Stimulated activated naive B cell treated with anti-CD40 and anti-IgM and Interleukin-4, amounts not matched to agents 10 μg/mL and 1 μg/mL and 100 μg/mL, for 72 hours (primary cell): ENCODE measurements around the gene DOLPP1.
"Not testable (repeated sequence)": the region's sequence is repeated elsewhere in the genome, so short reads cannot be mapped to it uniquely, and the experiment has no call there.

Source experiments
- ATAC-seq, 2 donors: fragments of 150-1000 bp; cut with Tn5 transposase; replicated peaks; 2 replicates each; pipeline ENCODE4 v1.10.0; 2021; ENCODE audit warnings: moderate library complexity in 1 of 2
- DNase-seq: peaks from one replicate; pipeline ENCODE4 v3.0.0; 2021
- H3K27ac Mint-ChIP-seq: one replicate; pipeline ENCODE4 v1.8.0; 2022; ENCODE audit warnings: mild to moderate bottlenecking, mixed read lengths
- H3K27me3 Mint-ChIP-seq, 2 donors: one replicate each; pipeline ENCODE4 v1.8.0; 2022; ENCODE audit warnings: mixed read lengths in 2 of 2
- H3K36me3 Mint-ChIP-seq, 2 donors: one replicate each; pipeline ENCODE4 v1.8.0; 2022; ENCODE audit warnings: mixed read lengths in 2 of 2, mild to moderate bottlenecking in 1 of 2
- H3K4me1 Mint-ChIP-seq, 2 donors: one replicate each; pipeline ENCODE4 v1.8.0; 2022; ENCODE audit warnings: mixed read lengths in 2 of 2, mild to moderate bottlenecking in 1 of 2
- H3K4me3 Mint-ChIP-seq, 2 donors: one replicate each; pipeline ENCODE4 v1.8.0; 2022; ENCODE audit warnings: mild to moderate bottlenecking in 2 of 2, mixed read lengths in 2 of 2, moderate library complexity in 1 of 2
- H3K9me3 Mint-ChIP-seq, 2 donors: one replicate each; pipeline ENCODE4 v1.8.0; 2022; ENCODE audit warnings: mixed read lengths in 2 of 2, mild to moderate bottlenecking in 1 of 2

The DOLPP1 gene, protein sequence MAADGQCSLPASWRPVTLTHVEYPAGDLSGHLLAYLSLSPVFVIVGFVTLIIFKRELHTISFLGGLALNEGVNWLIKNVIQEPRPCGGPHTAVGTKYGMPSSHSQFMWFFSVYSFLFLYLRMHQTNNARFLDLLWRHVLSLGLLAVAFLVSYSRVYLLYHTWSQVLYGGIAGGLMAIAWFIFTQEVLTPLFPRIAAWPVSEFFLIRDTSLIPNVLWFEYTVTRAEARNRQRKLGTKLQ

DNA sequence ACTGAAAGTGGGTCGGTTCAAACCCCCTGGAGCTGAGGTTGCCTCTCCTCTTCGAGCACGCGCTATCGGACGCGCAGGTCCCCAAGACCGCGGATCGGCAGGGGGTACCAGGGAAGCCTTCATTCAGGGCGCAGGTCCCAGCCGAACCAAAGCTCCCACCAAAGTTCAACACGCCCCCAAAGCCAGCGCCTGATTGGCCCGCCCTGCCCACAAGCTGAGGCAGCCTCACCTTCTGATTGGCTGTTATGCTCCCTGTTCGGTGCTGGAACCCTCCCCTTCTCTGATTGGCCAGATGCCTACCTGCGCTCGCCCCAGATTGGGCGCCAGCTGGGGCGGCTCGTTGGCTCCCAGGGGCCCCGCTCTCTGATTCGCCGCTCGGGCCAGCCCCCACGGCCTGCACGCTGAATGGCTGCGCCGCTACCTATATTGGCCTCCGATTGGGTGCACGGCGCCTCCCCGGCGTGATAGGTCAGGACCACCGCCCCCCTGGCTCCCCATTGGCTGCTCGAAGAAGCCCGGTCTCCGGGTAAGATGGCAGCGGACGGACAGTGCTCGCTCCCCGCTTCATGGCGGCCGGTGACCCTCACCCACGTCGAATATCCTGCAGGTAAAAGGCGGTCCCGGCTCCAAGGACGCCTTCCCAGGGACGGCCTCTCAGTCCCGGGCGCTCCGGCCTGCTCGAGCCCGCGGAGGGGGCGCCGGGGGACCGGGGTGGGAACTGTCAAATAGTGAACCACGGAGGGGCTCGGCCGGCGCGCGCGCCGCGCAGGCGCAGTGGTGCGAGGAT lies at the start of gene DOLPP1:
DOLPP1 (plus strand) TSS at position 511 of the 787 bp plus-strand sequence; CDS start at position 532, 21 bp downstream.
- H3K36me3 Mint-ChIP-seq, result peaks cover 5 to 11% of the 10 kb centered on the region in 2 donors
- H3K27me3 Mint-ChIP-seq, result no peaks in the 10 kb centered on the region
- DNase-seq (peak; percentile 99), ATAC-seq (peak; percentile 96)
- H3K9me3 Mint-ChIP-seq, result no peaks in the 10 kb centered on the region
- peak within 1 kb of the TSS; percentile 92 to 95 for H3K4me3 Mint-ChIP-seq
- H3K27ac Mint-ChIP-seq, result peak within 1 kb of the TSS; percentile 94
- H3K4me1 Mint-ChIP-seq, result peaks cover 20 to 38% of the 10 kb centered on the region in 2 donors

DNA sequence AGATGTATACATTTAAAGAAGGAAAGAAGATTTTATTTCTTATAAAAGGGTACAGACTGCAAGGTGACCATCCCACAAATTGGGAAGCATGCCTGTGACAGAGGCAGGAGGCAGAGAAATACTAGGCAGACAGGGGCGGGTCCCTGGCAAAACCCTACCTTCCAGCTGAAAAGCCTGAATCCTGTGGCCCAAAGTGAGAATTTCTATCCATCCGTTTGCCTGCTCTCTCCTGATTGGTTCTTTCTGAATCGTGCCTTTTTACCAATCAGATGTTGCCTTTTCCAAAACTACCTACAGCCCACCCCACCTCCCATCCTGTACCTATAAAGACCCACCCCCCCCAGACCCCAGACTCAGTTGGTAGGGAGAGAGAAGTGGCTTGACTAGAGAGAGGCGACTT lies 49.4 kb upstream of the DOLPP1 start:
- Mint-ChIP-seq H3K9me3 (no peaks in the 10 kb centered on the region), H3K4me3 (no peak overlapping the region), H3K27ac (no peak overlapping the region), H3K36me3 (no peaks in the 10 kb centered on the region), H3K27me3 (no peaks in the 10 kb centered on the region), H3K4me1 (peaks cover 11 to 26% of the 10 kb centered on the region in 2 donors)
- no peak for DNase-seq
- ATAC-seq, result no peak

DNA sequence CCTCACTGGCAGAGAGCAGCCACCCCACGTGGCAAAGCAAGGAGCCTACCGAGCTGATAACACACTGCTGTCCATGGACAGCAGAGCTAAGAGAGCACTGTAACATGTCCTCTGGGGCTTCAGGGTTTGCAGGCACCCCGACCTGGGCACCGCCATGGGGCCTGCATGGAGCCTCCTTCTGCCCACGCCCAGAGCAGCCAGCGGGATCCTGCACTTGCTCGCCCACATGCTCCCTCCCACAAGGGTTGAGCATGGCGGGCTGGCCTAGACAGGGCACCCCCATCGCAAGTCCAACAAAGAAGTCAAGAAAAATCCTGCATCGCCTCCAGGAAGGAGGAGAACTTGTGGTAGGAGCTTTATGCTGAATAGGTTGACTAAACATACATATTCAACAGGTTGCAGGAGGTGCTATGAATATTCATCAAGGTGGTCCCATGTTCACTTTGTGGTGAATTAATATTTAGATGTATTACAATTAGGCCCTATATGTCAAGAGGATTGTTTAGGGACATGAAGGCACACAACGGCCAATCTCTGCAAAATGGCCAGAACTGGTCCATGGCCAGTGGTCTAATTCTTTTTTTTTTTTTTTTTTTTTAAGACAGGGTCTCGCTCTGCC lies 48.3 kb upstream of the DOLPP1 start:
- H3K36me3 Mint-ChIP-seq, result no peaks in the 10 kb centered on the region
- ATAC-seq (no peak), DNase-seq (no peak)
- H3K4me3 Mint-ChIP-seq, result no peak overlapping the region
- H3K27ac Mint-ChIP-seq, result no peak overlapping the region
- no peaks in the 10 kb centered on the region for H3K27me3 Mint-ChIP-seq
- H3K4me1 Mint-ChIP-seq, result peaks cover 15 to 26% of the 10 kb centered on the region in 2 donors
- no peaks in the 10 kb centered on the region for H3K9me3 Mint-ChIP-seq

DNA sequence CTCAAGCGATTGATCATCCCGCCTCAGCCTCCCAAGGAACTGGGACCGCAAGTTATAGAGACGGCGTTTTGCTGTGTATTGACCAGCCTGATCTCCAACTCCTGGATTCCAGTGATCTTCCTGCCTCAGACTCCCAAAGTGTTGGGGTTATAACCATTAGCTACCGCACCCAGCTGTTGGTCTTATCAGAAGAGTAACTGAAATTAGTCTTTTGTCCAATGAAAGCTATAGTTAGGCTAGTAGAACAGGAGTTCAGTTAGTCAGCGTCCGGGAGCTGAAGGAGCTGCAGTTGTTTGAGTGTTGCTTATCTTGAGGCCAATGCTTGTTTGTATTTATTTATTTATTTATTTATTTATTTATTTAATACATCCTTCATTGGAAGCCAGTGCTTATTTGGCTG lies 47.7 kb upstream of the DOLPP1 start:
- H3K27ac Mint-ChIP-seq, result peak overlapping the region; percentile 31
- ATAC-seq (no peak), DNase-seq (no peak)
- H3K4me1 Mint-ChIP-seq, result peaks cover 20 to 31% of the 10 kb centered on the region in 2 donors
- no peaks in the 10 kb centered on the region for H3K9me3 Mint-ChIP-seq
- H3K36me3 Mint-ChIP-seq, result no peaks in the 10 kb centered on the region
- no peaks in the 10 kb centered on the region for H3K27me3 Mint-ChIP-seq
- H3K4me3 Mint-ChIP-seq, result no peak overlapping the region

DNA sequence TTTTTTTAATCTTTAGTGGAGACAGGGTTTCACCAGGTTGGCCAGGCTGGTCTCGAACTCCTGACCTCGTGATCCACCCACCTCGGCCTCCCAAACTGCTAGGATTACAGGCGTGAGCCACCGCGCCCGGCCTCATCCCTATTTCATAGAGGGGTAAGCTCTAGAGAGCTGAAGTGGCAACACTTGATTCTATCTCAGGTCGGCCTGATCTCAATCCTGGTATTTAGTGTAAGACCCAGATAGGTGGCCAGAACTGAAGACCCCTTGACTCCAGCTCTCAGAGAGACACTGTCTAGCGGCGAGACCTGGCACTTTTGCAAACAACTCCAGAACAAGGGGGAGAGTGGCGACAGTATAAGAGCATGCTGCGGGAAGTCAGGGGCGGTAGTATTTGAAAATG lies 45.1 kb upstream of the DOLPP1 start:
- Mint-ChIP-seq H3K4me1 (peaks cover 19 to 38% of the 10 kb centered on the region in 2 donors), H3K27ac (peak overlapping the region; percentile 95), H3K4me3 (peak overlapping the region; percentile 89 to 90)
- H3K9me3 Mint-ChIP-seq, DNase-seq, H3K27me3 Mint-ChIP-seq, H3K36me3 Mint-ChIP-seq: not testable (repeated sequence)
- ATAC-seq, result peak; percentile 12 to 22

DNA sequence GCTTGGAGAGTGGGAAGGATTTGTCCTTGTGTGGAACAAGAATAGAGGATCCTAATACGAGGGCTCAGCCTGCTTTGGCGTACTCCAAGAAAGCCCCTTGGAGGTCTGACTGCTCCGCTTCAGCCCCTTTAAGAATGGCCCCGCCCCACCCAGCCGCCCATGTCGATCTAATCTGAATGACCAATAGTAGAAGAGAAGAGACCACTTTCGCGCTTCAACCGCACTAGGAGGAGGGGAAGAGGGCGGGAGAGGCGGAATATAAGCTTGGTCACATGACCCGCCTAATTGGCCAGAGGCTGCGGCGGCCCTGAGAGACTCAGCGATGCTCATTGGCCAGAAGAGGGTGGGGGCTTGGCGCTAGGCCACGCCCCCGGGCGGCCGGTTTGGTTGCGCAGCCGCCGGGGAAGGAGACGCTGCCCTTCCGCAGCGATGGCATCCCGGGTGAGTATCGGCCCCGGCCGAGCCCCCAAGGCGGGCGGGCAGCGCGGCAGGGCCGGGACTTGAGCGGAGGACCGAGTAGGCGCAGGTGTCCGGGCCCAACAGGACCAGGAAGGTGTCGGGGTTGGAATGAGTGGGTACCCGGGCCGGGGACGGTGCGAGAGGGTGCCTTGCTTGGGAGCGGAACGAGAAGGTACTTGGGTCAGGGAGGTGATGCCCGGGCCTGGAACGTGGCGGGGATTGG lies 44.5 kb upstream of the DOLPP1 start, which contains the start of gene MIGA2:
MIGA2 (plus strand) TSS at position 386 of the 682 bp plus-strand sequence. CDS start 3,969 bp downstream, outside the sequence.
- H3K9me3 Mint-ChIP-seq, result no peaks in the 10 kb centered on the region
- H3K4me1 Mint-ChIP-seq, result peaks cover 19 to 38% of the 10 kb centered on the region in 2 donors
- H3K27me3 Mint-ChIP-seq, result no peaks in the 10 kb centered on the region
- peaks cover 7 to 9% of the 10 kb centered on the region in 2 donors for H3K36me3 Mint-ChIP-seq
- peak; percentile 95 for DNase-seq
- H3K27ac Mint-ChIP-seq, result peak within 1 kb of the TSS; percentile 95
- ATAC-seq, result peak; percentile 98
- H3K4me3 Mint-ChIP-seq, result peak within 1 kb of the TSS; percentile 89 to 90

DNA sequence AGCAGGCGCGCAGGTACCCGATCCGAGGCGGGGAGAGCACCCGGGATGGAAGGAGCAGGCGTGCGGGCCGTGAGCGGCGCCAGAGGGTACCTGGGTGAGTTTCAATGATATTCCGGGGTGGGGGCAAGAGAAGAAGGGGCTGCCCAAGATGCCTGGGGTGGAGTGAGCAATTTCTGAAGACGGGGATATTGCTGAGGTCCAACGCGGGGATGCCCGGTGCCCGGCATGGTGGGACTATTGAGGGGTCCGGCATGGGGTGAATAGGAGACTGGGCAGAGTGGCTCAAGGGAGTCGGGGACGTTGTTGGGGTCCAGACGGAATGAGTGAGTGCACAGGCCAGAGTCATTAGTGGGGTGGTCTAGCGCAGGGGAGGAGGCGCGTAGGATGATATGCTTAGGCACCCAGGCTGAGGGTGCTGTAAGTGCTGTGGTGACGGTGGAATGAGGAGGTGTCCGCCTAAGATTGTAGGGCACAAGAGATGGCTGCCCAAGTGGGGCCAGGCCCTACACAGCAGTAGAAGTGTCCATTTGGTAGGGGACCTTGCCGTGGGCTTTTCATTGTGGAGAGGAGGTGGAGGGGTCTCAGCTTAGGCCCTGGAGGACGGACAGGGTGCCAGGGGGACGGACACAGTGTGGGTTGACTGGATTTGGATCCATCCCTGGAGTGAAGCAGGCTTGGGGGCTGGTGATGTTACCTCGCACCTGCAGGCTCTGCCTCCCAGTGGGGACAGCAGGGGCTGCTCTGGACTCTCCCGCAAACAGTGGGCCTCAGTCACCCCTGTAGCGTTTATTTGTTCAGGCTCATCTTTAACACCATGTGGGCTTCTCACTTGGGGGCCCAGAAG lies 43.8 kb upstream of the DOLPP1 start:
- no peak for ATAC-seq
- peak overlapping the region; percentile 95 for H3K27ac Mint-ChIP-seq
- H3K36me3 Mint-ChIP-seq, result peaks cover 13 to 14% of the 10 kb centered on the region in 2 donors
- H3K4me3 Mint-ChIP-seq, result peak overlapping the region; percentile 89 to 90
- peaks cover 19 to 38% of the 10 kb centered on the region in 2 donors for H3K4me1 Mint-ChIP-seq
- DNase-seq, result no peak
- H3K27me3 Mint-ChIP-seq, result no peaks in the 10 kb centered on the region
- no peaks in the 10 kb centered on the region for H3K9me3 Mint-ChIP-seq

DNA sequence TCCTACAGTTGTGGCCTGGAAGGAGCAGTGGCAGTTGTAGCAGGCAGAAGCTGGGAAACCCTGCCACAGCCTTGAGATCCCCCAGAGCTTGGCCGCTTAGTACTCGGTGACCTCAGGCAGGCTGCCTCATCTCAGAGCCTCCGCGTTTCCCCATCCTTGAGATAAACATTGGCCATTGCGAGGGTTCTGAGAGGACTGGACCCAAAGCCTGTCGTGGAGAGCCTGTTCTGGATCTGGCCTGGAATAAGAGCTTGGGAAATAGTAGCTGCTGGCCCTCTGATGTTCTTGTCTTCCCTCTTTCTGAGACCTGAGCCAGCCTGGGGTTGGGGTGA lies 43.2 kb upstream of the DOLPP1 start:
- no peak for ATAC-seq
- no peak for DNase-seq
- Mint-ChIP-seq H3K27me3 (no peaks in the 10 kb centered on the region), H3K9me3 (no peaks in the 10 kb centered on the region), H3K4me3 (peak overlapping the region; percentile 89 to 90), H3K36me3 (peaks cover 19 to 20% of the 10 kb centered on the region in 2 donors), H3K27ac (peak overlapping the region; percentile 31), H3K4me1 (peaks cover 19 to 38% of the 10 kb centered on the region in 2 donors)

DNA sequence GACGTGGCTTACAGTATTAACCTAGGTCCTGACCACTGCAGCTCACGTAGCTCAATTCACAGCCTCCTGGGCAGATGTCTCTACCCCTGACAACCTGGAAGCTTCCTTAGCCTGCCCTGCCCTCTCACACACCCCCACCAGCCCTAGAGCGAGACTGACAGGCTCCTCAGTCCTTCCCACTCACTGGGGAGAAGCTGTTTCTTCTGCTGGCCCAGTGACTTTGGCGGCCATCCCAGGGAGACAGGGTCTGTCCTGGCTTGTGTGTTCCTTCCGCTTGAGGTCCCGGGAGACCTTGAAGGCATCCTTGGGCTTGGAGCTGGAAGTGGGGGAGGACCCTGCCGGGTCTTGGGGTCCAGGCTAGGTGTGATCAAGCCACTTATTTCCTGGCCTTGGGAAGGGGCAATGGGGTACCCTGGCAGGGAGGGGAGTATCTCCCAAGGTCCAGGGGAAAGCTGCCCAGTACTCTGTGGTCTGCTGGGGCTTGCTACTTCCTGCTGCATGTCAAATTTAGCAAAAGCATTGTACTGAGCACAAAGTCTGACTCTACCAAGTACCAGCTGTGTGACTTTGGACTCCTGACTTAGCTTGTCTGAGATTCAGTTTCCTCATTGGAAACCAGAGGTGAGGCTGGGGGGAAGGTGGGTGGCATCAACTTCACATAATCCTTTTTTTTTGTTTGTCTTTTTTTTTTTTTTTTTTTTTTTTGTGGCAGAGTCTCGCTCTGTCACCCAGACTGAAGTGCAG lies 42.6 kb upstream of the DOLPP1 start:
- peaks cover 21% of the 10 kb centered on the region in 2 donors for H3K36me3 Mint-ChIP-seq
- H3K4me1 Mint-ChIP-seq, result peaks cover 19 to 38% of the 10 kb centered on the region in 2 donors
- no peaks in the 10 kb centered on the region for H3K9me3 Mint-ChIP-seq
- H3K4me3 Mint-ChIP-seq, result peak overlapping the region; percentile 89 to 90
- peak overlapping the region; percentile 31 for H3K27ac Mint-ChIP-seq
- ATAC-seq, result no peak
- DNase-seq, result no peak
- H3K27me3 Mint-ChIP-seq, result no peaks in the 10 kb centered on the region

DNA sequence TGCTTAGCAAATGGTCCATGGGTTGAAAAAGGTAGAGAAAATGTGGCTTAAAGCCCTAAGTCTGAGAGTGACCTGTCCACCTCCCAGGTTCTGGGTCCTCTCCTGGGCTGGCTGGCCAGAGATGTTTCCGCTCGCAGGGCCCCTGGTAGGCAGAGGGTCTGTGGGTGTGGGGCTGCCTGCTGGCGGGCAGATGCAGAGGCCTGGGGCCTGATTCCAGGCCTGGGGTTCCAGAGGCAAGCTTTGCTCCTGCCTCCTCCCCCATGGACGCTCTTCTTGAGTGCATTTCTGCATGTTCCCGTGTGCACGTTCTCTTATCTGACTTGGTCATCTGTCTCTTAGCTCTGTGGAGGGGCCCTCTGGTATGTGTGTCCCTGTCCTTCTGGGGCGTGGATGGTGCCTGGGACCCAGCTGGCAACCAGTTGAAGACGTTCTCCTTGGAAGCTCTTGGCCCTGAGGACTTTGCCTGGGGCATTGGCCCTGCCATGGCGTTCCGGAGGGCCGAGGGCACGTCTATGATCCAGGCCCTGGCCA lies 40.7 kb upstream of the DOLPP1 start:
- Mint-ChIP-seq H3K4me3 (no peak overlapping the region), H3K27ac (no peak overlapping the region), H3K36me3 (peaks cover 21 to 26% of the 10 kb centered on the region in 2 donors), H3K4me1 (peaks cover 22 to 38% of the 10 kb centered on the region in 2 donors), H3K9me3 (no peaks in the 10 kb centered on the region), H3K27me3 (no peaks in the 10 kb centered on the region)
- ATAC-seq (no peak), DNase-seq (no peak)

DNA sequence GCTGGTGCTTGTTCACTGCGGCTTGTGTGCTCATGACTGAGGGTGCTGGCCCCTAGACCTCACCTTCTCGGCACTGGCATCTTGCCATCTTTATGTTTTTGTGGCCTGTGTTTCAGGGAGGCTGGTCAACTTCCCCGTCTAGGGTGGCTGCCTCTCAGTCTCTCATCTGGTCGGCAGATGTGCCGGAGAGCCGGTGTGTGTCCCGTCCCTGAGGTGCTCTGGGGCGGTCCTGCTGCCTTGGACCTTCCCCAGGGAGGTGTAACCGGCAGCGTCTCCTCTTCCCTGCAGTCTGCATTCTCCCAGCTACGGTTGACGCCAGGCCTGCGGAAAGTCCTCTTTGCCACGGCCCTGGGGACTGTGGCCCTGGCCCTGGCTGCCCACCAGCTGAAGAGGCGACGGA lies 38.9 kb upstream of the DOLPP1 start:
- H3K4me3 Mint-ChIP-seq, result no peak overlapping the region
- DNase-seq (no peak), ATAC-seq (no peak)
- no peaks in the 10 kb centered on the region for H3K9me3 Mint-ChIP-seq
- no peaks in the 10 kb centered on the region for H3K27me3 Mint-ChIP-seq
- peak overlapping the region; percentile 14 for H3K27ac Mint-ChIP-seq
- H3K4me1 Mint-ChIP-seq, result peaks cover 18 to 25% of the 10 kb centered on the region in 2 donors
- peaks cover 21 to 31% of the 10 kb centered on the region in 2 donors for H3K36me3 Mint-ChIP-seq

DNA sequence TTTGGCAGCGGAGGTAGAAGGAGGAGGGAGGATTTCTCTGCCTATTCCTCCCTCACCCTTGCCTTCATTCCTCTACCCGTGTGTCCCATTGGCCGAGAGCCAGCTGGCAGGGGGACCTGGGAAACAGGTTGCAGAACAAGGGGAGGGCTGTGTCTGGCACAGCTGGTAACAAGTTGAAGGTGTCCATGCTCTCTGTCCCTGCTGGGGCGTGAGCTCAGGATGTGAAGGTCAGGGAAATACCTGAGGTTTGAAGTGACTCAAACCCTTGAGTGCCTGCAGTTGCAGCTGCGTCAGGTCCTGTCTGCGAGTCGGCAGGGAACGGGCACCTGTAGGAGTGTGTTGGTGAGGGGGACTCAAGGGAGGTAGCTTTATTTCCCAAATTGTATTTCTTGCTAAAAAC lies 28.3 kb upstream of the DOLPP1 start:
- Mint-ChIP-seq H3K9me3 (no peaks in the 10 kb centered on the region), H3K4me3 (no peak overlapping the region), H3K27me3 (no peaks in the 10 kb centered on the region), H3K4me1 (no peaks in the 10 kb centered on the region), H3K36me3 (peaks cover 26 to 31% of the 10 kb centered on the region in 2 donors), H3K27ac (no peak overlapping the region)
- ATAC-seq (no peak), DNase-seq (no peak)

DNA sequence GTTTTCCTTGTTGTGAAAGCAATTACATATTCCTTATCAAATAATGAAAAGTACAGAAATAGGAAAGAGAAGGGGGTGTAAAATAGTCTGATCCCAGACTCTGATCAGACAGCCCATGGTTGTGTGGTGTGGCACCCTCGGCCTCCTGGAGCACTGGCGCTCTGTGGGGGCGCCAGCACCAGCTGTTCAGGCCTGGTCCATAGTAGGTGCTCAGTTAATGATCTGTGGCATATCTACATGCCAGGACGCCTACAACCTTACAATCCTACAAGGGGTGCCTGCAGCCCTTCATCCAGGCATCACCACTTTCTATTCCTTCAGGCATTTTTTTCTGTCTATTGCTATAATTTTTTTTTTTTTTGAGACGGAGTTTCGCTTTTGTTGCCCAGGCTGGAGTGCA lies 27.9 kb upstream of the DOLPP1 start:
- no peak for DNase-seq
- Mint-ChIP-seq H3K4me1 (no peaks in the 10 kb centered on the region), H3K4me3 (no peak overlapping the region), H3K27me3 (no peaks in the 10 kb centered on the region), H3K36me3 (peaks cover 22 to 32% of the 10 kb centered on the region in 2 donors), H3K27ac (no peak overlapping the region), H3K9me3 (no peaks in the 10 kb centered on the region)
- ATAC-seq, result no peak
